Hindlimb muscle (tissue), 1 donor: ENCODE measurements around the gene CCDC91. TPM values are rescaled to one million over a fixed set of nuclear protein-coding genes. Genes with fewer than 3 reads are reported as not detected.
"Not testable (repeated sequence)": the region's sequence is repeated elsewhere in the genome, so short reads cannot be mapped to it uniquely, and the experiment has no call there.

Experiments
- DNase-seq: peaks from one replicate; pipeline ENCODE4 v3.0.0-alpha.2; 2013
- polyA plus RNA-seq: library from polyadenylated mRNA; unstranded; fragments of 120-200 nt; gene quantifications from one replicate; pipeline ENCODE4 v1.2.1, GENCODE V29; 2013; ENCODE audit not compliant: insufficient read length

The CCDC91 gene
- polyA plus RNA-seq, 1 donor = 20.1 TPM

DNA sequence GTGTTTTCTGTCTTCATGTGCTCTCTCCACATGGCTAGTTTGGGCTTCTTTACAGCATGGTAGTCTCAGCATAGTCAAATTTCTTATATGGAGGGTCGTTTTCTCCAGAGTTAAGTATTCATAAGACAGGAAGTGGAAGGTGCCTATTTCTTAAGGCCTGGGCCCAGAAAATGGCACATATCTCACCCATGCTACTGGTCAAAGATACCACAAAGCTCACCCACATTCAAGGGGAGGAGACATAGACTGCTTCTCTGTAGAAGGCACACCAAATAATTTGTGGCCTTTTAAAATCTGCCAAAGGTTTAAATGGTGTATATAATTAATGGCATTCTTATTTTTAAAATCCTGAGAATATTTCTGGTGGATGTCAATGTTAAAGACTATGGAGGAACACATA is 44.8 kb downstream of the CCDC91 start:
- DNase-seq = no peak

DNA sequence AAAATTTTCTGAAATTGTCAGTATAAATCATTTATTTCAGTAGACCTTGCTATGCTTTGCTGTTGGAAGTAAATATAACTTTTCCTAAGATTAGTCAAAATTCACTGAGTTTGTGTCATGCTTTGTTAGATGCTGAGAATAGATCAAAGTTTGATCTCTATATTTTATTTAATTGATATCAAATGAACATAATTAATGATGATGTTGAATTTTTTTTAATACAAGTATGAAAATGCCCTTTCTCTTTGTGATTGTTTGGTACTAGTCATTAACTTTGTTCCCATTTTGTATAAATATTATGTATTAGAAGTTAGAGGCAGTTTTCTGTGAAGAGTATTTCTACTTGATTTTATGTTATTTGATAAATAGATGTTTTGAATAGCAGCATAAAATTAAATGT is 45.7 kb downstream of the CCDC91 start:
- DNase-seq = no peak

DNA sequence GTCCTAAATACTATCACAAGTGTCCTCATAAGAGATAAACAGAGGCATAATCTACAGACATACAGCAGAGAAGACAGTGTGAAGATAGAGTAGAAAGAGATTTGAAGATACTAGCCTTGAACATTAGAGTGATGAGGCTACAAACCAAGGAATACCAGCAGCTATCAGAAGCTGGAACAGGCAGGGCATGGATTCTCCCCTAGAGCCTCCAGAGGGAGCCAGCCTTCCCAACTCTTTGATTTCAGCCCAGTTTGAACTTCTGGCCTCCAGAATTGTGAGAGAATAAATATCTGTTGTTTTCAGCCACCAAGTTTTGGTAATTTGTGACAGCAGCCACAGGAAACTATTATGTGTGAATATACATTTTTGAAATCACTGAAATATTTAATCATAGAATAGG is 47.2 kb downstream of the CCDC91 start:
- DNase-seq = no peak

DNA sequence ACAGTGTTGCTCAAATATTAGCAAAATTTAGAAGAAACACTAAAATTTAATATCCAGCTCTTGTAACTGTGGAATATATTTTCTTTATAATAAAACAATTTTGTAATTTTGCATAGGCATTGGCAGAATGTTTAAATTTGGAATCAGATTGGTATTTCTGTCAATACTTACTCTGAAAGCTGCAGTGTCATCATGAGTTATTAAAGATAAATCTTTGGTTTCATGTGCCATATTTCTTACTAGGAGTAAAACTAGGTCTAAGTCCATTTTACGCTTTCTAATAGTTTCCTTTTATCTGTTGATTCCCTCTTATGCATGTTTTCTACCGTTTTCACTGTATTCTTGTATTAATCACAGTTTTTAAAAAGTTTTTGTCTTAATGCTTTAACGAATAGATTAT is 49.7 kb downstream of the CCDC91 start:
- no peak for DNase-seq

DNA sequence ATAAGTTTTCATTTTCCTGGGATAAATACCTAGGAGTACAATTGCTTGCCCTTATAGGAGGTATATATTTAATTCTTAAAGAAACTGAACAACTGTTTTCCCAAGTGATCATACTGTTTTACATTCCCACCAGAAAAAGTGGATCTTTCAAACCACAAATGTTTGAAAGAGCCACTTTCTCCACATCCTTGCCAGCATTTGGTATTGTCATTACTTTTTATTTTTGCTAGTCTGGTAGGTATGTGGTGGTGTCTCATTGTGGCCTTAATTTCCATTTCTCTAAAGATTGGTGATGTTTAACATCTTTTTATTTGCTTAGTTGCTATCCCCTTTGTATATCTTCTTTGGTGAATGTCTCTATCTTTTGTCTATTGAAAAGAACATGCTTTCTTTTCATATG is 50.6 kb downstream of the CCDC91 start:
- no peak for DNase-seq

DNA sequence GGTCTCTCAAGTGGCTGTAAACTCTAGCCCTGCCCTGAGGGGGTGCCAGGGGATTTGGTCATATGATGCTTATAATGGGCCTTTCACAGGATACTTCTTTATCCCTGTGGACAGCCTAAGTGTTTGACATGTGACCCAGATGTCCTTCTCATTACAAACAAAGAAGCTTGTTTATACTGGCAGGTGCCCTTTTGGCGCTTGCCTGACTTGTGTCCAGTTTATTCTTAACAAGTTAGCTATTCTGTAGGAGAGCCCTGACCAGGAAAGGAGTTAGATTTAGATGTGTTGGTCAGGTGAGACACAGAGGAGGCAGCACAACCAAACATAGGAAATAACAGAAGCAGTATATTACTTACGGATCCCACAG is 51.9 kb downstream of the CCDC91 start:
- no peak for DNase-seq

DNA sequence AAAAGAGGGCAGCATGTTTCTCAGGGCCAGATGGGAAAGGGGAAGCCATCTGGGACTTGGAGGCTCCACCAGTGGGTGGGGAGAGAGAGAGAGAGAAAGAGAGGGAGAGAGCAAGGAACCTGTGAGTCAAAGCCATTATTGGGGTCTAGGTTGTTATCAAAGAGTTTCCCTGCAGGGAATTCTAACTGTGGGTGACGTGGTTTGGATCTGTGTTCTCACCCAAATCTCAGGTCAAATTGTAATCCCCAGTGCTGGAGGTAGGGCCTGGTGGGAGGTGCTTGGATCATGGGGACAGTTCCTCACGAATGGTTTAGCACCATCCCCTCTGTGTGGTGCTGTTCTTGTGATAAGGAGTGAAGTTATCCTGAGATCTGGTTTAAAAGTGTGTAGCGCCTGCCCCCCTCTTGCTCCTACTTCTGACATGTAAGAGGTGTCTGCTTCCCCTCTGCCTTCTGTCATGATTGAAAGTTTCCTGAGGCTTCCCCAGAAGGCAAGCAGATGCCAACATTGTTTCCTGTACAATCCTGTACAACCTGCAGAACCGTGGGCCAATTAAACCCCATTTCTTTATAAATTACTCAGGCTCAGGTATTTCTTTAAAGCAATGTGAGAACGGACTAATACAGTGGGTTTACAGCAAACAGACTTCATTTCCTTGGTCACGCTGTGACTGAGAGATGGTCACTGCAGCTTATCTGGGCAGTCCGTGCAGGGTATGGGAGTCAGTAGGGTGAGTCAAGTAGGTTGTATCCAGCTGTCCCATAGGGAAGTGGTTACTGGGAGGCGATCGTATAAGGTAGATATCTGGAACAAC is 52.4 kb downstream of the CCDC91 start:
- DNase-seq = no peak

DNA sequence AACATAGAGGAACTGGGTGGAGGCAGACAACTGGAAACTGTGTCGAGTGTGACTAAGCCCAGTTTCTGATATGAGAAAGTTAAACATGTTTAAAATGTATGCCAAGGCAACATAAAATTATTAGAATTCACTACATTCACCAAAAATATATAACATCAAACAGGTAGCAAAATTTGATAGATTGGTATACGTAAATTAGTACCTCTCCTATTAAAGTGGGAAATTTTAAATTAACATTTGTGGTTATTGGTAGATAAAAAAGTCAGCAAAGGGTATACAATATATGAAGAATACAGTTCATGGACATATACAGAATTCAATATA is 53.0 kb downstream of the CCDC91 start:
- no peak for DNase-seq

DNA sequence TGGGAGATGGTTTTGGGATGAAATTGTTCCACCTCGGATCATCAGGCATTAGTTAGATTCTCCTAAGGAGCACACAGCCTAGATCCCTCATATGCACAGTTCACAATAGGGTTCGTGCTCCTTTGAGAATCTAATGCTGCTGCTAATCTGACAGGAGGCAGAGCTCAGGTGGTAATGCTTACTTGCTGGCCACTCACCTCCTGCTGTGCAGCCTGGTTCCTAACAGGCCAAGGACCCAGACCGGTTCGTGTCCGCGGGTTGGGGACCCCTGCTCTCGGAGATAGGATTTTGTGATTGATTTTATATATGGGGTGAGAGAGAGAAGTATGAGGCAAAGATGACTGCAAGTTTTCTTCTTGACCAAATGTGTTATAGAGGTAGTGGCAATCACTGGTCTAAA is 57.5 kb downstream of the CCDC91 start:
- DNase-seq = no peak

DNA sequence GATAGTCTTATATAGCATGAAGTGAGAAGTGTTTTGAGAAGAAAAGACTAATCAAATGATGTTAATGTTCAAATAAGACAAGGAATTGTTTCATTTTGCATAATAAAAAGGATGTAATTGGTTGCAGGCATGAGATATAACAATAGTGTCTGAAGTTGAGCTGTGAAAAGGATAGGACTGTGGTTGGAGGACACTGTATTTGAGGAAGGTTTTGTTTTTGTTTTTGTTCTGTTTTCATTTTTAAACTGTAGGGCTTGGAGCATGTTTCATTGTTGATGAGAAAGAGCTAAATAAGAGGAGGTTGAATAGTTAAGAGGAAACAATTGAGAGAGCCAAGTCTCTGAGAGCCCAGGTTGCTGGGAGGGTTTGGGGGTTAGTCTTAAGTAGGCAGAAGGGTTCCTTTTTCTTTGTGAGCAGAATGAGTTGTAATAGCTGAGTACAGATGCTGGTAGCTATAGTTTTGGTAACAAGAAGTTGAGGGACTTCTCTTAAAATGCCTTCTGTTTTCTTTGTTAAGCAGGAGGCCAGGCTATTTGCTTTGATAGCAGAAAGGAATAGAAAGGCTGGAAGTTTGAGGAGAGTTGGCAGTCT is 58.4 kb downstream of the CCDC91 start:
- no peak for DNase-seq

DNA sequence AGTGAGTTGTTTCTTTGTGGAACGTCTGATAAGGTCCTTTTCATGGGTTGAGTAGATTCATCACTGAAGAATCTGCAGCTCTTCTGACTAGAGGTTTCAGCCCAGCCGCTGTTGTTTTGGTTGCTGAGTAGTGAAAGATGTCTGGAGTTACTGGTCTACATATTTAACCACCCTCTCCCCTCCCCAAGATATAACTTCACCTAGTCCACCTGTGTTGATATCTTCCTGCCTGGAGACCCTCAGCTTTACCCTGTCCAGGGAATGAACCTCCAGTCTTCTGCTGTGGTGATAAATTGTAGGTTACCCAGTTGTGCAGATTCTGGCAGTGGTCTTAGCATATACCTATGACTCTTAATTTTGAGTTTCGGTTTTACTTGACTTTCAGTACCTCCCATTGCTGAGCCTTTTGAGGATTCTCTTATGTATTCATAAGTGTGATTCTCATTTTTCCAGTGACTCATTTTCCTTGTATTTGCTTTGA is 62.9 kb downstream of the CCDC91 start:
- no peak for DNase-seq

DNA sequence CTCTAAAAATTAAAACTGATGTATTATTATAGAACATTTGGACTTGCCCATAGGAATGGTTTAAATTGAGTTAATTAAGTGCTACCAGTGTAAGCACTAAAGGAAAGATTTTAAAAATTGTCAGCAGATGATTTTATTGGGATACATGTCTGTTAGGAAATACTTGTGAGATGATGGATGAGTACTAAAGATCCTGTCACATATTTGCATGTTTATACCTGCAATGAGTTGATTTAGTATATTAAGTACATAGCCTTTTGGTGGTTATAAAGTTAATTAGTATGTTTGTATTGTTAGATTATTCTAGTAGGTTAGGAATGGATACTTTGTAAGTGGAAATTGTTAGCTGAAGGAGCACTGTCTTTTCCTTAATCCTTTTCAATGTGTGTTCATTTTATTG is 67.2 kb downstream of the CCDC91 start:
- no peak for DNase-seq

DNA sequence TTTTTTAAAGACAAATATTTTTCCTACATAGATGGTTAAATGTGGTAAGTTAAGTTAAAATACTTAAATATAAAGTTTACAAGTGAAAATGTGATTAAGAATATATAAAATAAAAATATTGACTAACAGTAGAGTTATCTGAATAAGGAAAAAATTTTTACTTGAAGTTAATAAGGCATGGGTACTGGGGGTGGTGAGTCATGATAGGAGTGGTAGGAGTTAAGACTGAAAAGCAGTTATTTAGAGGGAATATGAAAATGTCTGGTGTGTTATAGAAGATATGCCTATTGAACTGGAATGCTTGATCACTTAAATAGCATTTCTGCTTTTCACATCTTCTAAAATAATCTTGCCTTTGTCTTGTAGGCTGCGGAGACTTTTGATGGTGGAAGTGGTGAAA is 68.7 kb downstream of the CCDC91 start:
- DNase-seq = no peak

DNA sequence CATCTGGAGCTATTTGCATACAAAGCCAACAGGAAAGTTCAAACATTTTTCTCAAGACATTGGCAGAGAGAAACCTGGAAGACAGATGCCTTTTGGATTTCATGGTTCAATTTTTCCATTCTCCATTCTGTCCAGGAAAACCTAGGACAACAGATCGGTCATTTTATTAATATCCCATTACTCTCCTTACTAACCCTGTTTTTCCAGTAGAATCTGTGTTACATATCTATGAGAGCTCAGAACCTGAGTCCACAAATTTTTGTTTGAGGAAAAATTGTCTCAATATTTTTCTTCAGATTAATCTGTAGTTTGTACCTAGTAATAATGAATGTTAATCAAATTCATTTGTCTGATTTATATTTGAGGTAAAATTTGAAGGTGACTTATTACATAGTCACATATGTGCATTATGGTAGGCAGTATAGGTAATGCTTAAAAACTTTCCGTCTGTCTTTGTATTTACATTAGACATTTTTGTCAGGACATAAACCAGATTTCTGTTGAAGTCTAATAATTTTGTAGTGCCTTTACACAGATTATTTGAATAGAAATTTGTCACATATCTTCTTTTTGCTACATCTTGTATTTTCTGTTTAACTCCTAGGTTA is 75.3 kb downstream of the CCDC91 start:
- peak; percentile 22 for DNase-seq

DNA sequence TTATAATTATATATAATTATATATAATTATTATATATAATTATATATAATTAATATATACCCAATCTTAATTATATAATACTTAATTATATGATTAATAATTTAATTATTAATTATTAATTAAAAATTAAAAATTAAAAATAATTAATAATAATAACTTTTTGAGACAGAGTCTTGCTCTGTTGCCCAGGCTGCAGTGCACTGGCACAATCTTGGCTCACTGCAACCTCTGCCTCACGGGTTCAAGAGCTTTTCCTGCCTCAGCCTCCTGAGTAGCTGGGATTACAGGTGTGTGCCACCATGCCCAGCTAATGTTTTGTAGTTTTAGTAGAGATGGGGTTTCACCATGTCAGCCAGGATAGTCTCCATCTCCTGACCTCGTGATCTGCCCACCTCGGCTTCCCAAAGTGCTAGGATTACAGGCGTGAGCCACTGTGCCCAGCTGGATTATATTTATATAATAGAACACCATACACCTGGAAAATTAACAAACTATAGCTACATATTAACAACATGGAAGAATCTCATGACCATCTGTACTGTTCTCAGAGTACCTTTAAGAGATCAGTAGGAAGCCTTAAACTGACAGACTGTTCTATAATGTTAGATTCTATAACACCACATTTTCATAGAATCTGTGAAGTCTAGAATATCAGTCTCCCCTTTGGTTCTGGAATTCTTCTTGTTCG is 77.8 kb downstream of the CCDC91 start:
- DNase-seq = not testable (repeated sequence)

DNA sequence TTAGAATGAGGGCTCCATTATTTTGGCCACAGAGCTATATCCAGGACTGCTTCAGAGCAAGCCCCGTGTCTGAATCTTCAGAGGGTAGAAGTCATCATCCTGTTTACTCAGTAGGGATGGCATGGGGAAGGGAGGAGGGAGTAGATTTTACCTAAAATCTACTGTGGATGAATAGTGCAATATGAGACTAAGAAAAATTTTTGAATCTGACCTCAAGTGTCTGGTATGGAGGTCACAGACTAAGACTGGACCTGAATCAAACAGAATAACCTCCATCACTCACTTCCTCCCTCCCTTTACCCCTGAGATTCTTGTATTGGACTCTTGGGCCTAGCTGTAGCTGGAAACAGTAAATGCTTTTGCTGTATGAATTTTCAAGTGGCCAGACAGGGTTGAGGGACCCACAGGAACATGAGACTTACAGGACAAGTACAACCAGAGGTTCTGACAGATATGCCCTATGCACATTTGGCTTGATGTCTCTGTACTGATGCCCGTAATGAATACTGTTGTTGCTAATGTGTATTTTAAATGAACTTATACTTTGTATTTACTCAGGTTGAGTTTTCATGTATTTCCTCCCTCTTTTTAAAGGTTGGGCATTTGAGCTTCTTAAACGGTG is 78.5 kb downstream of the CCDC91 start:
- no peak for DNase-seq

DNA sequence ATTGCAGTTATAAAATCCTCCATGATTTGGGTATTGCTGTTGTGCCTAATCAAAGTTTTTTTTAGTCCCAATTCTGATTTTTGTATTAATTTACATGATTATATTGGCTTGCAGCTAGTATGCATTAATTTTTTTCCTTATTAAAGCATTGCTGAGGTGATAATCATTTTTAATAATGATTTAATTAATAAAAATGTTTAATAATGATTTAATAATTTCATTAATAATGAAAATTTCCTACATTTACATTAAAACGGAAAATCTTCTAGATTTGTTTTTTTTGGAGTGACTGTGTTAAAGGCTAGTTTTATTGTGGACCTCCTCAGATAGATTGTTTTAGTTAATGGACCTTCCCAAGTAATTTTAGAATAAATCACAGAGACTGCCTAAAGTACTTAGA is 79.6 kb downstream of the CCDC91 start:
- no peak for DNase-seq

DNA sequence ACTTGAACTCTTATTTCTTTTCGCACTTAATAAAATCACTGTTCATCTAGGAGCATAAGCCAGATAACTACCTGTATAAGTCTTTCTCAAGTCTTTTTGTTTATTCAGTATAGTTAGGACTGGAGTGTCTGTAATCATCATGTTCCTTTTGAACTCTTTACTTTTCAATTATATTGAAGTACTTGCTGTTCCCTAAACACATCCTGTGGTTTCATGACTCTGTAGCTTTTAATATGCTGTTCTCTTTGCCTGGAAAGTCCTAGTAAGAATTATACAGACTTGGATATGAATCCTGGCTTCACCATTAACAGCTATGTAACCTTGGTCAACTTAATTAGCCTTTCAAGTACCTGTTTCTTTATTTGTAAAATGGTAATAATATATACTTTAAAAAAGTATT is 88.2 kb downstream of the CCDC91 start:
- DNase-seq = no peak

DNA sequence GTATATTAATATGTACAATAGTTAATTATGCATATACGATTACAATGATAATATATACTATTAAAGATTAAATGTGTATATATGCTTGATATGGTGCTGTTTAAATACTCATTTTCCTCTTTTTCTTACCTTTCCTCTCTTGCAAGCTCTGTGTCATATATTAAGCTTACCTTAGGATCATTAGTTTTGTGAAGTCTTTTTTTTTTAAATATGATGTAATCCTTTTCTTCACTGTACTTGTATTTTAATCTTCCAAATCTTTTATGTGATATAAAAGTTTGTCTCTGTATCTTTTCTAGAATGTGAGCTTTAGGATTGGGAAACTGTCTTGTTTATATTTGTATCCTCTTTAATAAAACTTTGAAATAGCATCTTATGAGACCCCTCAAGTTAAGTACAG is 88.7 kb downstream of the CCDC91 start:
- DNase-seq = no peak

DNA sequence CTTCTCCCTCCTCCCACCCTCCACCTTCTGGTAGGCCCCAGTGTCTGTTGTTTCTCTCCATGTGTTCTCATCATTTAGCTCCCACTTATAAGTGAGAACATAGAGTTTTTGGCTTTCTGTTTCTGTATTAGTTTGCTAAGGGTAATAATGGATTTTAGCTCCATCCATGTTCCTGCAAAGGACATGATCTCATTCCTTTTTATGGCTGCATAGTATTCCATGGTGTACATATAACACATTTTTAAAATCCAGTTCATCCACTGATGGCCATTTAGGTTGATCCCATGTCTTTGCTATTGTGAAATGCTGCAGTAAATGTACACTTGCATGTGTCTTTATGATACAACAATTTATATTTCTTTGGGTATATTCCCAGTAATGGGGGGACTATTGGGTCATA is 96.1 kb downstream of the CCDC91 start:
- DNase-seq = no peak

DNA sequence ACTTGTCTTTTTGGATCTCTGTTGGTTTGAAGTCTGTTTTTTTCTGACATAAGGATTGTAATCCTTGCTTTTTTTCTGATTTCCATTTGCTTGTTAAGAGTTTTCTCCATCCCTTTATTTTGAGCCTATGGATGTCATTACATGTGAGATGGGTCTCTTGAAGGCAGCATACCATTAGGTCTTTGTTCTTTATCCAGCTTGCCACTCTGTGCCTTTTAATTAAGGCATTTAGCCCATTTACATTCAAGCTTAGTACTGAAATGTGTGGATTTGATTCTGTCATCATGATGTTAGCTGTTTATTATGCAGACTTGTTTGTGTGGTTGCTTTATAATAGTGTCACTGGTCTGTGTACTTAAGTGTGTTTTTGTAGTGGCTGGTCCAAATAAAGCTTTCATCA is 100.0 kb downstream of the CCDC91 start:
- DNase-seq = no peak

DNA sequence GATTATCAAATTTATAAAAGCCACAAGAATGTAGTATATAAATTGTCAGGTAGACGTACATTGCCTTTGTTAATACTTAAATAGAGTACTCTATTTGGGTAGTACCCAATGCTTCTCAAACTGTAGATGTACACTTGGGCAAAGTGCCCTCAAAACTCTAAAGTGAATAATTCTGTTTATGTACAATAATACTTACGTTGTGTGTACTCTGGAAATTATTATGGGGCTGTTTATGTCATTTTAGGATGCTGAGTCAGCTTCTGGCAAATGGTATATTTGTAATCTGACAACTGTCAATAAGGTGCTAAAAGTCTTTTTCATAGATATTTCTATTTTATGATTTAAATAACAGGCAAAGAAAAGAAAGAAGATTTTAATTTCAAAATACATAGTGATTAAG is 102.4 kb downstream of the CCDC91 start:
- DNase-seq = no peak

DNA sequence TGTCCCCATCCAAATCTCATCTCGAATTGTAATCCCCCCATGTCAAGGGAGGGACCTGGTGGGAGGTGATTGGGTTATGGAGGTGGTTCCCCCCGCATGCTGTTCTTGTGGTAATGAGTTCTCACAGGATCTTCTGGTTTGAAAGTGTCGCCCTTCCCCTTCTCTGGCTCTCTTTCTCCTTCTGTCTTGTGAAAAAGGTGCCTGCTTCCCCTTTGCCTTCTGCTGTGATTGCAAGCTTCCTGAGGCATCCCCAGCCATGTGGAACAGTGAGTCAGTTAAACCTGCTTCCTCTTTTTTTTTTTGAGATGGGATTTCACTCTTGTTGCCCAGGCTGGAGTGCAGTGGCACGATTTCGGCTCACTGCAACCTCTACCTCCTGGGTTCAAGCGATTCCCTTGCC is 104.0 kb downstream of the CCDC91 start:
- DNase-seq = no peak
